AG08395 (cell line): ENCODE measurements around the gene LRRFIP1.
"Not testable (repeated sequence)": the region's sequence is repeated elsewhere in the genome, so short reads cannot be mapped to it uniquely, and the experiment has no call there.

ENCODE experiments used
- DNase-seq: peaks from one replicate; pipeline ENCODE4 v3.0.0; 2012; ENCODE audit warnings: mixed read lengths, low spot score

LRRFIP1 gene

DNA sequence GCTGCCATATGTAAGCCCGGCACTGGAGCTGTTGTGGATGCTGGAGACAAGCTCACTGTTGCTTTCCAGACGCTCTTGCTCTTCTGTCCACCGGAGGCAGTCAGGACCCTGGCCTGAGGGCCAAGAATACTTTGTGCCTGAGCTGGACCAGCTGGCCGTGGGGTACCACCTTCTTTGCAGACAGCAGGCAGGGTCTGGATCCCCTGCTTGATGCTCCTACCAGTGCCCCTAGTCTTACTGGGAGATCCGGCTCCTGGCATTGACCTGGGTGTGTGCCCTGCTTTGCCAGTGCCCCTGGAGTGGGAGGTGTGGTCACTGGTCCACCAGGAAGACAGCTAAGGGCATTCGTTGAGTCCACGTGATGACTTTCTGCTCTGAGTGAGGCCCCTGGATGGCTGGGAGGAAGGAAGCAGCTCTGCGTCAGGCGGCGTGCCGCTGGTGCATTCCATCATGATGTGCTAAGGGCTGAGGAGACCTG lies 59.3 kb downstream of the LRRFIP1 start:
- DNase-seq, result no peak

DNA sequence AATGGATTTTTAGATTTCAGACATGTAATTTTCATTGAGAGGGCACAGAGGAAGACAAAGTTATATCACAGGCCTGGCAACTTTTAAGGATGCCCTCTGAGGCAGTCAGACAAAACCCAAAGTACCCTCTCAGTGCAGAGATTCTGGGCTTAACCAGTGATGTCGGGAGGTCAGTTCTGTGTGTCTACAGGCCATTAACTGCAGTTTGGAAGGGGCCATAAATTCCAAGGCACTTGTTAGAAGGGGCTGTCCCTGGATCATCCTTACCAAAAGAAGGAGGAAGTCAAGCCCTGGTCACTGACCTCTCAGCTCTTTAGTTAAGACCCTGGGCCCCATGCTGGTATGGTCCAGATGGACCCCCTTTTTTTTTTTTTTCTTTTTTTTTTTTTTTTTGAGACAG lies 60.7 kb downstream of the LRRFIP1 start:
- no peak for DNase-seq

DNA sequence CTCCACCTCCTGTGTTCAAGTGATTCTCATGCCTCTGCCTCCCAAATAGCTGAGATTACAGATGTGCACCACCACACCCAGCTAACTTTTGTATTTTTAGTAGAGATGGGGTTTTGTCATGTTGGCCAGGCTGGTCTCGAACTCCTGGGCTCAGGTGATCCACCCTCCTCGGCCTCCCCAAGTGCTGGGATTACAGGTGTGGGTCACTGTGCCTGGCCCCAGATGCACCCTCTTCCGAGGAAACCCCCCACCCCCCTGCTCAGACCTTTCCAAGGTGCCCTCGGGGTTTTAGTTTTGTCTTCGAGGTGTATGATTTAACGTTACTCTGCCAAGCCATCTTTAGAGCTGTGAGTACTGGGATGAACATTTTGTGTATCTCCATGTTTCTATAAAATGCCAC lies 61.2 kb downstream of the LRRFIP1 start:
- DNase-seq, result not testable (repeated sequence)

DNA sequence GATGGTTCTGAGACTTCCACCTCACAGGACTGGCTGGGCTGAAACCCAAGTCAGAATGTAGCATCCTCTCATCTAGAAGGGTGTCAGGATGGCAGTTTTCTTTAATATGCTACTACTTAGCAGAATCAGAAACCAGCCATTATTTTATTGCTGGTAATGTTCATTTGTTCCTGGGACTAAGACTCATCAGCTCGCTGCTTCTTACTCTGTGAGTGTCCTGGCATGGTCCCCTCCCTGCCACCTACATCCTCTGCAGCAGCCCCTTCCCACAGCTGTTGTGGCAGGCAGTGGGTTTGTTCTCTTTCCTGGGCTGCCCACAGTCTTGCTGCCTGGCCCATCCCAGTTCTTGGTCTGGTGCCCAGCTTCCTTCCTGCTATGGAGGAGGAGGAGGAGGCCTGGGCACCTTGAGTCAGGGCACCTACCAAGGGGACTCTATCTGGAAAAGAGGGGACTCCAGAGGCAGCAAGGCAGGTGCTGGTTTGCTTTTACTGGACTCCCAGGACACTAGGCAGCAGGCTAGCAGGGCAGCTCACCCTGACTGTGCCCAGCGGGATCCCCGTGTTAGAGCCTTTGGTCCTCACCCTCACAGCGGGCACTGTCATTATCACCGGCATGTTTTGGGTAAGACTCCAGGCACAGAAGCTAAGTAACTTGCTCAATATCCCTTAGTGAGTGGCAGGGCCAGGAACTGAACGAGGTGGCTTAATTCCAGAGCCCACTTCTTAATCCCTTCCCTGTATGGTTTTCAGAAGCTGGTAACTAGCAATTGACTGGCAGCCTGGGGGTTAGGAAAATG lies 62.1 kb downstream of the LRRFIP1 start:
- DNase-seq, result no peak

DNA sequence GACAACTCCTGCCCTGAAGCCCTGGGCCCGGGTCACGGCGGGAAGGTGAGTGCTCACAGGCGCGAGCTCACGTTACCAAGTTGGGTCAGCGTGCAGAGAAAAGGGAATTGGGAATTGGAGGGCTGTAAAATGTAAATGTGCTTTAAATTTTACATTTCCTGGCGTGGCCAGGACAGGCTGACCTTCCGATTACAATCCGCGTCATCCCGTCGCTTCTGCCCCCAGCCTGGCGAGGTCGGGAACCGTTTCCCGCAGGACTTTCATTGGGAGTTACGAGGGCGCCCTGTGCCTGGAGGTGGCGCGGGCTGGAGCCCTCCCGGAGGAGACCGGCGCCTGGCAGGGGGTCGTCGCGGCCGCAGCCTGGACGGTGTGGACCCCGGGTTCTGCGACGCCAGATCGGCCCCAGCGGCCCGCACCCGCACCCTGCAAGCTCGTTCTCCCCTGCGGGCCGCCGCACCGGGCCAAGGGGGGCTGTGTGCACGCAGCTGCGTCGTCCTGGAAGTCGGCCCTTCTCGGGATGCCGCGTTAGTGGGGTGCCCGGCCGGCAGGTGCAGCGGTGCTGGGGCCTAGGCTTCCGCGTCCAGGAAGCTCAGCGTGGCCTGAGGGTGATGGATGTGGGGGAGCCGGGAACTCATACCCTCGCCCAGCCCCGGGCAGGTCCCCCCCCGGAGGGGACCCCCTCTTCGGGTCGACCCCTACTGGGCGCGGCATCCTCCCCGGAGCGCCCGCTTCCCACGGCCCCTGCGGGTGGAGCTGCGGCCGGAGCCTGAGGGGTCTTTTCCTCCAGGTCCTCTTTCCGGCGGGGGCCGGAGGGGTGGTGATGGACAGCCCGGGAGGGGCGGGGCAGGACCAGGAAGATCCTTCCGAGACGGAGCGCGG lies 63.9 kb downstream of the LRRFIP1 start:
- DNase-seq, result no peak

DNA sequence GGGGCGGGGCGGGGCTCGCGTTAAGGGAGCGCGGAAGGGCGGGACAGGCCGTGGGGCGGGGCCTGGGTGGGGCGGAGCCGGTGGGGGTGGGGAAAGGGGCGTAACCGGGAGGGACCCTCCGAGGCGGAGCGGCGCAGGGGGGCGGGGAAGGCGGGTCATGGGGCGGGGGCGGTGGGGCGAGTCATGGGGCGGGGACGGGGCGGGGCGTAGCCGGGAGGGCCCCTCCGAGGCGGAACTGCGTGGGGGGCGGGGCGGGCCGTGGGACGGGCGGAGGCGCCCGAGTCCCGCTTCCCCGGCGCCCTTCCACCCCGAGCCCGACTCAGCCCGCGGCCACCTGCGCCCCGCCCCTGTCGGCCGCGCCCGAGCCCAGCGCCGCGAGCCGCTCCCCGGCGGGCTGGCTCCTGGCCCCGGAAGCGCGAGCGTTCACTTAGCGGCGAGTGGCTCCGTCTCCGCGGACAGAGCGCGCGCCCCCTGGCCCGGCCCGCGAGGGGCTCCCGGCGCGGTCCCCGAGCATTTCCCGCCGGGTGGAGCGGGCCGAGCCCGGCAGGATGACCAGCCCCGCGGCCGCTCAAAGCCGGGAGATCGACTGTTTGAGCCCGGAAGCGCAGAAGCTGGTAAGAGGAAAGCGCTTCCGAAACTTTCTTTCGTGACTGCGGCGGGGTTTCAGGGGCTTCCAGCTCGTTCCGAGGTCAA lies 64.7 kb downstream of the LRRFIP1 start:
- peak; percentile 96 for DNase-seq

DNA sequence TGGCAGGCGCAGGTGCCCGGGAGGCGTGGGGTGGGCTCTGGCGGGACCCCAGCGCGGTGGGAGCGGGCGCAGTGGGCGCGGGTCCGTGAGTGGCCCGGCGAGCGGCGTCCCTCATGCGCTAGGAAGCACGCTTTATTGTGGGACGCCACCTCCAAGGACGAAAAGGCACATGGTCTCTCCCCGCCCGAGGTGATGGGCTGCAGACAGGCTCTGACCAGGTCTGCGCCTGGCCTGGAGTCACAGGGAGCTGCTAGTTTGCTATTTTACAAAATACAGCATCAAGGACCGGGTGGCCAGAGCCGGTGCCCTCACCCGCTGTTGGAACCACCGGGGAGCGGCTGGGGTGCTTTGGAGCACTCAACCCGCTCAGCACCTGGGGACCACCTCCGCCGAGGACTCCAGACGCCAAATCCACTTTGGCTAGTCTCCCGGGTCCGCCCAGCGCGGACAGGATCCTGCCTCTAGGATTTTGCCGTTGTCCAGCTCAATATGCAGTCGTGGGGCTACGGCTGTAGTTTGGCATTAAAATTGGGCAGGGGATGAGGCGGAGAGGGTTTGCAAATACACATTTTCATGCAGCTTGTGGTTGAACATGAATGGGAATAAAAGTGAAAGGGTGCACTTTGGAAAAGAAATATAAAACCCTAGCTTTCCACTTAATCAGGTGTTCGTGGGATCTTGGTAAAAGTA lies 65.4 kb downstream of the LRRFIP1 start:
- DNase-seq, result no peak

DNA sequence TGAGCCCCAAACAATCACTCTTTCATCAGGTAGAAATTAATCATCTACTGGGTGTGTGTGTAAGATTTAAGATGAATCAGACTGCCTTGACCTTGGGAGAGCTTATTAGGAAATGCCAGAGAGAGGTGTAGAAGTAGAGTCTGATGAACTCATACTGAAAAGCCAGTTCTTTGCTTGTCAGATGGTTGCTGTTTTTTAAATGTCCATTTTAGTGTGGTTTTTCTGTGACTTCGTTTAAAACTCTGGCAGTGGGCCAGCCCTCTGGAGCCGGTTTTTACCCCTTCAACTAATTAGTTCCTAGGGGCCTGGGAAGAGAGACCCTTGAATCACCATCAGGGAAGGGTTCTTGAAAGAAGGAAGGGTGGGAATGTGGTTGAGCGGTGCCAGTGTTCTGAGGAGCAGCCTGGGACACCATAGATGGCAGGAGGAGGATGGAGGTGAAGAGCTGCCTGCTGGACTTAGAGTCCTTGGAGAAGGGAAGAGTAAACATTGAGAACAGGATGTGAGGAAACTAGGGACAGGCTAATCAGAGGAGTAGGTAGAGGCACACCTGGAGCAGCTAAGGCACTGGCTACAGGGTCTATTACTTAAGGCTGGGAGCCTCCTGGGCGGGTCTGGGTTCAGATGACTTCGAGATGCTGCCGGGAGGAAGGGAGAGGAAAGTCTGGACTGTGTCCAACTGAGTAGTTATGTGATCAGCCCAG lies 66.1 kb downstream of the LRRFIP1 start:
- DNase-seq, result peak; percentile 33

DNA sequence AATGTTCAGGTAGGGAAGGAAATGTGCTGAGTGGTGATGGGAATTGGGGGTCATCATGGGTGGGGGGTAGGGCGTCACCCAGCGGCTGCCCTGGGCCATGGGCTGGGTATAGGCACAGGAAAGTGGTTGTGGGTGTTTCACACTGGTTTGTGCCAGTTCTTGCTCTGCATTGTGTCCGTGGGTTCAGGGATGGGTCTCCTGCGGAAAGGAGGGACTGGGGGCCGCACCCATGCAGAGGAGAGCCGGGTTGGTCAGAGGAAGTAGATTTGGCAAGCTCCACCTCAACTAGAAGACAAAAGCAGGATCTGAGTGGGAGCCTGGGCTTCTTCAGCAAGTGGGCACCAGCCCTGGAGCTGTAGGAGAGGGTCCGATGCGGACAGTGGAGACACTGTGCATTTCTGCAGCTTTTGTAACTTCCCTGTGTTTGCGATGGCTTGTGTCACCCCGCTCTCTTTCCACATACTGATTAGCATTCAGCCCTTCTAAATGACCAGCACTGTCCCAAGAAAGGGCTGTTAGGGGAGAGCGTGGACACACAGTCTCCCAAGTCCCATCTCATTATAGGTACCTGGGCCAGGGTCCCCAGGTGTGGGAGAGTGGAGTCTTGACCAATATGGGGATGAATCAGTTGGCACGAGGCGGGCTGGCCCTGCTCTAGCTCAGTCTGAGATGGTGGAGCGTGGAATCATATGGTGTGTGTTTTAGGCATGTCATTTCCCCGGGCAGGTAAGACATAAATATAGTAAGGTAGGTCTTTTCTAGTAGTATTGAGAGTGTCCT lies 67.2 kb downstream of the LRRFIP1 start:
- DNase-seq, result no peak

DNA sequence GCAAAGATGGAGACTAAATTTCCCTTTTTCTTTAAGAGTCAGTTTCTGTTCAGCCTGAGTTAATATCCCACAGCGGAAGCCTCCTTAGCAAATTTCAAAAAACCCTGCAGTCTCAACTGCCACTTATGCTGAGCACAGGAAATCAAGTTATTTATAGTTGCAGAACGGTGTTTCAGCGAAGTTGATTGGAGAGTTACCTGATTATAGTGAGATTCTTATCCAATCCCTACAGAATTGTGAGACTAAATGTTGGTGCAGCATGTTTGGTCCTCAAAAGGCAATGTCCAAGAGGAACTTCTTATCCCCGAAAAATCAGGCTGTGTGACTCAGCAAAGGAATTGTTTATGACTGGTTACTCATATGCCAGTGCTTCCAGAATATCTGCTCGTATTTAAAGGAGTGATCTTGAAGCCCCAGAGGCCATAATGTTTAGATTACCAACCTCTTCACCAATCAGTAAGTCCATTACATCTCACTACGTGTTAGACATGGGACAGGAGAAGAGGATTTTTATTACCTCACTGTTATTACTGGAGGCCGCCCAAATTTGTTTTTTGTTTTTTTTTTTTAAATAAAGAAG lies 67.9 kb downstream of the LRRFIP1 start:
- peak; percentile 69 for DNase-seq

DNA sequence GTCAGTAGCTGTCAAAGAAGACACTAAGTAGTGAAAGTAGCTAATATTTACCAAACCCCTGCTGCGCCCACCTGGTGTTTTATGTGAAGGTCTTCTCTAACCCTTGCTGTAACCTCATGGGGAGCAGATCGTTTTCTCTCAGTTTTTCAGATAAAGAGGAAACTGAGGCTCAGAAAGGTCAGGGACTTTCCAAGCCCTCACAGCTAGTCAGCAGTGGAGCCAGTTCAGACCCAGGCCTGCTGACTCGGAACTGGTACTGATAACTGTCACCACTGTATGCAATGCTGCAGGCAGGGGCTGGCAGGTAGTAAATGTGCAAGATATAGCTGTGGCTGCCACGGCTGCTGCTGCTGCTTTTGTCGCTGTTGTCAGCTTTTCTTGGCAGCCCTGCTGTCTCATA lies 69.1 kb downstream of the LRRFIP1 start:
- DNase-seq, result no peak

DNA sequence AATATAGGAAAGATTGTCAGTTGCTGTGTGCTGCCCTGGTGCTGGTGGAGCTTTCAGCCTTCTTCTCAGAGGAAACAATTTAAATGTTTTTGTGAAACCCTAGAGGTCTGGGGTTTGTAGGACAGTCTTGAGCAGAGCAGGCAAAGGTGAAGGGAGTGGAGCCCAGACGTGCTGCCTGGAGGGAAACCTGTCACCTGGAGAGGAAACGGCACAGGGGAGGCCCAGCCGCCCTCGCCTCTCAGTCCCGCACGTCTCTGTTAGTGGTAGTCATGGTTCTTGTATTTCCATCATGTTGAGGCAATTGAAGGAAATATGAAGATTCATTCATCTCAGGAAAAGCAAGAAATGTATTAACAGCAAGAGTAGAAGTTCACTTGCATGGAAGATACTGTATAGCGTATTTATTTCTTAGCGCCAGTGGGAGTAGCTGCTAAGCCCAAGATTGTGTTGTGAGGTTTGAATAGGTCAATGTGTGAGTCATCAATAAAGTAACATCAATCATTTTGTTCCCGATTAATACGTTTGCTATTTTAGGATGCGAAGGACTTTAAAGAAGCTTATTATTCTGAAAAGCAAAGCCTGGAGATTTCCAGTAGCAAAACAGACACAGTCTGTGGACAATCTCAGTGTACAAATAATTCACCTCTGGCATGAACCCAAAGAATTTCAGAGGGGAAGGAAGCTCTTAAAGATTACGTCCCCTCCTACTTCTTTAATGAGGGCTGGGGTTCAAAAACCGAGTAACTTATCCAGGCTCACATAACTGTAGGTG lies 70.4 kb downstream of the LRRFIP1 start:
- DNase-seq, result no peak

DNA sequence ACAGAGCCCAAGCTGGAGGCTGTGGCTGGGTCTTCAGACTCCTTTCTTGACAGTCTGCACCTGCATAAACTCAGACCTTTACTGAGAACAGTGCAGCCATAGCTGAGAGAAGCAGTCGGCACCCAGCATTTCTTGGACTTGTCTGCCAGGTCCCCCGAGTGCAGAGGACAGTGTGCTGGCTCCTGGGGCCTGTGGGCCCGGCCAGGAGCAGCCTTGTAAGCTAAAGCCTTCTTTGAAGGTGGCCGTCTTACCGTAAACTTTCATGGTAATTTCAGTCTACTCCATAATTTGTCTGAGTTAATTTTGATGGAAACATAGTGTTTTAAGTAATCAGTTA lies 70.9 kb downstream of the LRRFIP1 start:
- no peak for DNase-seq

DNA sequence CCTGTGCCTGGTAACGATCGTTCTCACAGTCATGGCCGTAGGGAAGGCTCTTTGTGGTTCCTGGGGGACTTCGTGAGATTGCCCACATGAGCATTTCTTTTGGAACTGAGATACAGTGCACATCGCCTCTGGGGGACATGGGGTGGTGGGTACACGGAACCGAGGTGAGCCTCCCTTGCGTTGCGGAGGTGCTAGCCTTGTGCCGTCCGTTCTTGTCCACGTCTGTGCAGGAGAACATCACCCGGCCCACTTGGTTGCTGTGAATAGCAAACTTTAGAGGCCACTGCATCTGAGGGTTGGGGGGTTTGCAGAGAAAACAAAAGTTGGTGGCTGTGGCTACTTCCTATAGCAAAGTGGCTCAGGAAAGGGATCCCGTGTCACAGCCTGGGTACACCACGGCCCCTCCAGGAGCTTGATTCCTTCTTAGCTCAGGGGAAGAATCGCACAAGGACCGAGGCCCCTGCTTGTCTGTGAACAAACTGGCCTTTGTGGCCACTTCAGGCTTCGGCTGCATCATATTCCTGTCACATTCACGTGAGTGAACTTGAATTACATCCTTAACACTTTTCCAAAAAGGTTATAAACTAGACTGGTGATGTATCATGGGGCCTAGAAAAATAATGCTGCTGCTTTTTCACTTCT lies 72.6 kb downstream of the LRRFIP1 start:
- DNase-seq, result no peak

DNA sequence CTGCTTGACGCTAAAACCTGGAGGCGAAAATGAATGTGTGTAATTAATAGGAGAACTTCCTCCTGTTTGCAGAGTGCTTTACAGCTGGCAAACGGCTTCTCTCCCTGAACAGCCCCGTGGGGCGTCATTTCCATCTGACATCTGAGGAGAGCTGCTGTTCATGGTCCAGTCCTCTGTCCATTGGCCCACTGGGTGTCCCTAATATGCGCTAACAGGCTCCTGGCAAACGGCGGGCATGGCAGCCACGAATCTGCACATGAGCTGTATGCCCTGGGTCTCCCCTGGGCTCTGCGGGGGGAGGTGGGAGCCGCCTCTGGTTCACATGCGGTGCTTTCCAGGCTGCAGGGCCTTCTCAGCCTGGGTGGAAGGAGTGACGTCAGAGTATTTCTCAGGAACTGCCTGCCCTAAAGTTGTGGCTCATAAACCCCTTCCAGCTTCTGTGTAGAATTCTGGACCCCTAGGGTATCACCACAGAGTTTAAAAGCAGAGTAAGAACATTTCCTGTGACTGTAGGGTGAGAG lies 73.2 kb downstream of the LRRFIP1 start:
- peak; percentile 34 for DNase-seq

DNA sequence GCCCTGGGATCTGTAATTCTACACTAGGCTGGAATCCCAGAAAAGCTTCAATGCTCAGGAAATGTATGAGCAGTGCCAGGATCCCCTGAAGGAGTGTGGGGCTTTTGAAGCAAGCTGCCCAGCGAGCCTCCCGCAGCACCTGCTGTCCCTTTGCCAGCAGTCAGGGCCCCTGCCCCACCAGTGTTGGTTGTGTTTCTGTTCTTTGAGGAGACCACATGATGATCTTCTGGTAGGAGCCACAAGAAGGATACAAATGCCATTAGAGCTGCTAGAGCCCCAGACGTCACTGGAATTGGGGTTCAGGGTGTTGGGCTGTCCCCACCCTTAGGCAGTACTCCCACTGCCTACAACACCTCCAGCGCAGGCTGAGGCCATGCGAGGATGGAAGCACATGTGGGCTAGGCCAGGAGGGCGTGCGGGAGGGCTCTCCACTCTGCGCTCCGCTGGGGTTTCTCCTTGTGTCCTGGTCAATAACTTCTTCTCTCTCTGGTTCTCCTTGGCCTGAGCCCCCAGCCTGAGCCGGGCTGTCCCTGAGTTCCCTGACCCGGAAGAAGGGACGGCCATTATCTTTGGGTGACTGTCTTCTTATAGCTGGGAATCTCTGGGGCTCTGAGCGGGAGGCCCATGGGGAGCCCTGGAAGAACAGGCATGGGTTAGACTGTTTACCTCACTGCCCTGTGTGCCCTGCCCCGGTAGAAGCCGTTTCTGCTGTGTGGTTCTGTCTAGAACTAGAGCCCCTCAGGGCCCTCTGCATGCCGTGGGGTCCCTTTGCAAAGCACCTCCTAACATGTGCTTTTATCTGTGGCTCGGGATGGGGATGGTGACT lies 73.9 kb downstream of the LRRFIP1 start:
- no peak for DNase-seq

DNA sequence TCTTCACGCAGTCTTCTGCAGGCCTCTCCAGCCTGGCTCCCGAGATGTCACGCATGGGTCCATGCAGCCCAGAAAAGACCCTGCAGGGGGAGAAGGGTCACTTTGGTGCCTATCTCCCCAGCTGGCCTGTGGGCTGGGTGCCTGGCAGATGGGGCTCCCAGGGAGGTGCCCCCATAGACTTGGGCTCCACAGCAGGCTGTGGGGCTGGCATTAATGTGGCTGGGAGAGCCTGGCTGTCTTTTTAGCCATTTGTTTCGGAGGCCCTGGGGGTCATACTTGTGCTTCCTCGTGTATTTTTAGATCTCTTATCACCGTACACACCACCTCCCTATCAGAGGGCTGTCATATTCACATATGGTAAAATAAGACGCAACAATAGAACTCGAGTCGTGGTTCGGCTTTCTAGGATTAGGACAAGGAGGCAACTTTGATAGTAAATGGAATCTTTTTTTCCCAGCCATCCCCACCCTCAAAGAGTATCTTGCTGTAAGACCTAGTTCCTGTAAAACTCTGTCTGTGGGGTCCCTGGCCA lies 74.5 kb downstream of the LRRFIP1 start:
- DNase-seq, result no peak
